GM23338 (cell line): ENCODE results near the gene PCDHGB7.

Experiments used
- EZH2 ChIP-seq: fragments of 200-600 bp; sonication (generic); IDR thresholded peaks from one replicate; pipeline ENCODE4 v1.8.0; 2017; ENCODE audit warnings: antibody characterized with exemption, mild to moderate bottlenecking, low read depth; ENCODE audit not compliant: unreplicated experiment
- EZH2phosphoT487 ChIP-seq: fragments of 200-600 bp; sonication (generic); IDR thresholded peaks from one replicate; pipeline ENCODE4 v1.8.1; 2018; ENCODE audit warnings: antibody characterized with exemption; ENCODE audit not compliant: unreplicated experiment
- POLR2AphosphoS5 ChIP-seq: IDR thresholded peaks from 2 replicates; pipeline ENCODE4 v1.6.1; 2016; ENCODE audit warnings: antibody characterized with exemption, low read depth
- ZNF331 ChIP-seq: fragments of 250-450 bp; sonication (Bioruptor Pico); IDR thresholded peaks from 2 replicates; pipeline ENCODE4 v1.5.0; 2020; ENCODE audit warnings: low read depth, mild to moderate bottlenecking, moderate library complexity
- TF ChIP-seq, protein P1 (sequence below), 2 experiments: fragments of 200-600 bp in 1 of 2; sonication (generic) in 1 of 2; conservative IDR thresholded peaks; 2 replicates each; pipeline versions ENCODE4 v1.5.1 to v1.6.1; 2016 to 2017; ENCODE audit warnings: antibody characterized with exemption in 2 of 2, low read depth in 2 of 2, mild to moderate bottlenecking in 2 of 2, moderate library complexity in 1 of 2

DNA sequence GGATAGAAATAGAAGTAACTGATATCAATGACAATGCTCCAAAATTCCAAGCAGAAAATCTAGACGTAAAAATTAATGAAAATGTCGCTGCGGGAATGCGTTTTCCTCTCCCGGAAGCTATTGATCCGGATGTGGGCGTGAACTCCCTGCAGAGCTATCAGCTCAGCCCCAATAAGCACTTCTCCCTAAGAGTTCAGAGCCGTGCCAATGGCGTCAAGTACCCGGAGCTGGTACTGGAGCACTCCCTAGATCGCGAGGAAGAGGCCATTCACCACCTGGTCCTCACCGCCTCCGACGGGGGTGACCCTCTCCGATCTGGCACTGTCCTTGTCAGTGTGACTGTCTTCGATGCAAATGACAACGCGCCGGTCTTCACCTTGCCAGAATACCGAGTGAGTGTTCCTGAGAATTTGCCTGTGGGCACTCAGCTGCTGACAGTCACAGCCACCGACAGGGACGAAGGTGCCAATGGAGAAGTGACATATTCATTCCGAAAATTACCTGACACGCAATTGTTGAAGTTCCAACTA lies 3.9 kb upstream of the PCDHGB7 start:
- TF ChIP-seq, protein P1, sequence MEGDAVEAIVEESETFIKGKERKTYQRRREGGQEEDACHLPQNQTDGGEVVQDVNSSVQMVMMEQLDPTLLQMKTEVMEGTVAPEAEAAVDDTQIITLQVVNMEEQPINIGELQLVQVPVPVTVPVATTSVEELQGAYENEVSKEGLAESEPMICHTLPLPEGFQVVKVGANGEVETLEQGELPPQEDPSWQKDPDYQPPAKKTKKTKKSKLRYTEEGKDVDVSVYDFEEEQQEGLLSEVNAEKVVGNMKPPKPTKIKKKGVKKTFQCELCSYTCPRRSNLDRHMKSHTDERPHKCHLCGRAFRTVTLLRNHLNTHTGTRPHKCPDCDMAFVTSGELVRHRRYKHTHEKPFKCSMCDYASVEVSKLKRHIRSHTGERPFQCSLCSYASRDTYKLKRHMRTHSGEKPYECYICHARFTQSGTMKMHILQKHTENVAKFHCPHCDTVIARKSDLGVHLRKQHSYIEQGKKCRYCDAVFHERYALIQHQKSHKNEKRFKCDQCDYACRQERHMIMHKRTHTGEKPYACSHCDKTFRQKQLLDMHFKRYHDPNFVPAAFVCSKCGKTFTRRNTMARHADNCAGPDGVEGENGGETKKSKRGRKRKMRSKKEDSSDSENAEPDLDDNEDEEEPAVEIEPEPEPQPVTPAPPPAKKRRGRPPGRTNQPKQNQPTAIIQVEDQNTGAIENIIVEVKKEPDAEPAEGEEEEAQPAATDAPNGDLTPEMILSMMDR (conservative IDR thresholded peaks at IDR 0.05; ENCODE audit: low read depth in 2 of 2): no peak
- TF ChIP-seq EZH2: no peak
- TF ChIP-seq ZNF331: no peak
- TF ChIP-seq EZH2phosphoT487: no peak
- no peak for TF ChIP-seq POLR2AphosphoS5
